NAMALWA (cell line): ENCODE data around the gene KDM5B.
A peak's percentile ranks its signal among the peaks of the same experiment; 100 is the strongest.
"Not testable (repeated sequence)": the region's sequence is repeated elsewhere in the genome, so short reads cannot be mapped to it uniquely, and the experiment has no call there.

ENCODE experiments used
- DNase-seq: peaks from one replicate; pipeline ENCODE4 v3.0.0-alpha.2; 2015; ENCODE audit warnings: low spot score

KDM5B gene

DNA sequence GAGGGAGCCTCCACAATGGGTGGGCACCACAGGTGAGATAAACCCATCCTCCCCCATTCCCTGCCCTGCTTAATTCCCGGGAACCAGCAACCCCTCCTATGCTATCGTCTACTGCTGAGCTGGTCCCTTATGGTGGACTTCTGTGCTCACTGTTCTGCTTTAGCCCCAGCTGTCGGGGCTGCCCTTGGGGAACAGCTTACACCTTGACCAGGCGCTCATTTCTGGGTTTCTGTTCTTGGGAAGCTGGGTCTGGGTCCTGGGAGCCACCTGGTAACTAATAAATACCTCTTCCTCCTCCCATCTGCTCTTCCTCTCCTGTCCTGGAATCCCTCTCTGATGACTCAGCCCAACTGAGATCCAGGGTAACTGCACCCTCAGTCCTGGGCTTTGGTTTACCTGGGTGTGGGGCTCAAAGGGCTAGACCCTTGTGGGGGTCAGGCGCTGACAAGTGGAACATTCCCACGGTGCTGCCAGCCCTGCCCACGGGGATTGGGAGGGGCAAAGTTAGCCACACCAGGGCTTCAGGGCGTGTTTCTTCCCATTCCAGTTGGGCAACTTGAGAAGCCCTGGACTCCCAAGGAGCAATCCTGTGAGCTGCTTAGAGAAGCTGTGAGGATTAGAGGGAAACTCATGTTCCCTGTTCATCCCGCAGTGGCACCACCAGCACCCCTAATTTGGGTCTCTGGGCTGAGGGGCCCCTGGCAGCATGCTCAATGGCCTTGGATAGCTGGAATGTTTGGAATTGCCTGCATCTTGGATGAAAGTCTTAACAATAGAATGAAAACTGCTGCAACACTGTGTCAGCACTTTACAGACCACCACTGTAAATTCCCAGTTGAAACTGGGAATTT, 4.2 kb upstream of the KDM5B start:
- no peak for DNase-seq

DNA sequence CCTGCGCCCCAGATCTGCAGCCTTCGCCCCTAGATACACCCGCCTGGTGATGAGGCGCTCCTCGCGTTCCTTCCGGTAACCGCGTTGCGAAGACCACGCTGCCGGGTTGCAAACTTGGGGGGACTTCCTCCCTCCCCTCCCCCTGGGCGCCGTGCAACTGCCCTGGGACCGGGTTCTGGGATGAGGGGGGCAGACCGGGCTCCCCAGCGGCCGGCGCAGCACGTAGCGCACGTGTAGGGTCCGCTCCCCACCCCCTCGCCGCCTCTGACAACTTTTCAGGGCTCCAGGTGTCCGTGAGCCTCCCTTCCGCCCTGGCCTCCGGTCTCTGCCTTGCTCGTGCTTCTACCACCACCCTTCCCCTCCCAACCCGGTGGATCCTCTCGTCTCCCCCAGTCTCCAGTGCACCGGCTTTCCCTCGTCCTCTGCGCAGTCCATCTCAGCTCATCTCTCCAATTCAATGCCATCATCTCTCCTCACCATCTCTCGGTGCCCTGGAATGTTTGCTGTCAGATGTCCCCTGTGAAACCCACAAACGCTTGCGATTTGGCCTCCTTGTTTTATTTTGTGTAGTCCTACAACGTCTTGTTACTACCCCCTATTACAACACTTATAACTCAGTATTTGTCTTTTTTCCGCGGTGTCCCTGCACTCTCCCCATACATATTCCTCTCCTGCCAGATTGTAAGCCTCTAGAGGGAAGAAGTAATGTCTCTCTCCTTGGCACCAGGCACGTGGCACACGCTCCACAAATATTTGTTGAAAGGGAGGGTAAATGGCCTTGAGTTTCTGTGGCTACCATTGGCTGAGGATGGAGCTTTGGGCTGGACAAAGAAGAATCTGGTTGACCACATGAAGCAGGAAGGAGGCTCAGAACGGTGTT, 3.3 kb upstream of the KDM5B start:
- DNase-seq = no peak

DNA sequence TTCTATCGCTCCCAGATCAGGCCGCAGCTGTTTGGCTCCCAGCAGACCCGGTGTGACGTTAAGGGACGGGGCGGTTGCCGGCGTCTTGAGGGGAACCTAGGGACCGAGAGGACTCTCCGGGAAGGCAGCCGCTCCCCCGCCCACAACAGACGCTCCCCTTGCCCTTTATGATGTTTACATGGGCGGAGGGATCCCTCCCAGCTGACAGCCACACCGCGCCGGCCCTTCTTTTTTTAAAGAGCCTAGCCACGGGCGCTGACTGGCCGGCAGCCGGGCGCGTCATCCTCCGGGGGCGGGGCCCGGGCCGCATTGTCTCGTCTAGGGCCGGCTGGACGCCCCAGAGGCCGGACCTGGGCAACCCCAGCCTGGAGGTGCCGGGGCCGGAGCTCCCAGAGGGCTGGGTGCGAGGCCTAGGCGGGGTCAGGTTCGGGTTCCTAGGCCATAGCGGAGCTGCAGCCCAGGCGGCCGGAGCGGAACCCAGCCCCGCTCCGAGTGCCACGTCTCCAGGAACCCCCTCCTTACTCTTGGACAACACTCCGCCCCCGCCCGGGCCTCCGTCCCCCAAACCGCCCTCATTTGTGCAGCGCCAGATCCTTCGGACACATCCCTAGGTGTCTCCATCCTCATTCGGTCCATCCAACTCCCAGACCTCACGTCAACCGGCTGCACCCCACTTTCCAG, 2.5 kb upstream of the KDM5B start, which contains the start of gene PCAT6:
PCAT6 (plus strand) TSS at position 340 of the 681 bp plus-strand sequence.
- peak; percentile 81 for DNase-seq

DNA sequence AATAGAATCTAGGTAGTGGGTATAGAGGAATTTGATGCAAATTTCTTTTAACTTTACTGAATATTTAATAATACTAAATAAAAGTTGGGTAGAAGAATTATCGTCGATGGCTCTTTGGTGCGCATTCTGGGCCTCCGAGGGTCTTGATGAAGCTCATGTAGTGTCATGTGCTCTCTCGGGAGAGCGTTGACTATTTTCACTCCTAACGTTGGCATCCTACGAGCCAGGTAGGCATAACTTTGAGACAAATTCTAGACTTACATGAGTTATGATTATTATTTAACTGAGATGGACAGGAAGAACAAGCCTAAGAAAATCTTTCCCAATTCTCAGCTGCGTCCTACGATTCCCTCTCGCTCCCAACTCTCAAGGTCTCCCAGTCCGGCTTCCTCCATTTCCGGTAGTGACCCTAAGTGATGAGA, 2.0 kb upstream of the KDM5B start:
- DNase-seq = no peak

DNA sequence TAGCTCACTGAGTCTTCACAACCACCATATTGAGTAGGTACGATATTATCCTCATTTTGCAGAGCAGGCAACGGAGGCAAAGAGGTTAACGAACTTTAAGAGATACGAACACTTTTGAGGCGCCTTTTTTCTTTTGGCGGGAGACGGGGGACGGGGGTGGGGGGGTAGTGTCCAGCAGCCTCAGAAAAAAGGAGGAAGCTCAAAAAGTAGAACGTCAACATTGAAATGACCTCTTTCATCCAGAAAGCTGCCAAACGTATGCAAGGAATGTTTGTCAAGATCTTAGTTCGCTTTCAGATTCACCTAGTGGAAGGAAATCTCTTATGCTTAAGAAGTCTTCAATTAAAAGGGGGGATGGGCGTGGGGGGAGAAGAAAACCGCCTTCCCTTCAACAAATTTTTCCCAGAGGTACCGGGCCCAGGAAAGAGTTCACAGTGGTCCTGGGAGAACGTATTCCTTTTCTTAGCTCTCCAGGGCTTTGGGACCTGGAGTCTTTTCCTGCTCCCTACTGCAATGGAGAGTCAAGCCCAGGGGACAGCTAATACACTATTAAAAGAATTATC, 1.5 kb upstream of the KDM5B start:
- DNase-seq = no peak

DNA sequence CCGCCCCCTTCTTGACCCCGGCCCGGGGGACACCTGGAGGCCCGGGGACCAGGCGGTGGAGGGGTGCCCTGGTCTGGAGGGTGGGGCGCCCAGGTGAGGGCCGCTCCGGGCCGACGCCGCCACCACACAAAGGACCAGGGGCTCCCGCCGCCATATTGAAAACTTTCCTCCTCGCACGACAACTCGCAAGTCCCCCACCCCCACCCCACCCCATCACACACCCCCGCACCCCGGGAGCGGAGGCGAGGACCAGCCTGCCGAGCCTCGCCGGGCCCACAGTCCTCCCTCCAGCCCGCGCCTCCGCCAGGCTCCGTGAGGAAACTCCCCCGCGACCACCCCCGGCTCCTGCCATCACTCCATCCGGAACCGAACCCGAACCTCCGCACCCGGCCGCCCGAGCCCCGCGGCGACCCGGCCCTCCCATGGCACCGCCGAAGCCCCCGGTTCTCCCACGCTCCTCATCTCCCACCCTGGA, 733 bp downstream of the KDM5B start:
- no peak for DNase-seq

DNA sequence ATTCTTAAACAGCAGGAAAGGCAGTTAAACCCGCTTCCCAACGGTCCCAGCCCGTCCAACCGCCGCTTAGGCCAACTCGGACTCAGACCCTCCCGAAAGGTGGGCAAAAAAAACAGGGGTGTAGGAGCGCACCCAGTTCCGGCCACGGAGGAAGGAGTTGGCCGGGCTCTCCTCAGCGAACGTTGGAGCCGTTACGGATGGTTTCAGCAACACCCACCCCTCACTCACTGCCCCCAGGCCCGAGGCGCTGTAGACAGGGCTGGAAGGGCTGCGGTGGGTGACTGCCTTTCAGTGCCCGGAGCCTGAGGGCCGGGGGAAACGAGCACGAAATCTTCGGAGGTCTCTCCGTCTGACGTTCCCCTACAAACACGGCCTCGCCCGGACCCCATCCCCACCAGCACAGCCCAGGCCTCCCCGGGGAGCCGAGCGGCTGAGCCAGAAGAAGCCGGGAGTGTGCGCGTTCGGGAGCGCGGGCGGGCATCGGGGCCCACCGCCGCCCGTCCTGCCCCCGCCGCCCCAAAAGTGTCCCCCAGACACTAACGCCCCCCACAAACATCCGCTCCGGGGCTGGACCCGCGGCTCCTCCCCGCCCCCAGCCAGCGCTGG, 1.3 kb downstream of the KDM5B start:
- DNase-seq = no peak

DNA sequence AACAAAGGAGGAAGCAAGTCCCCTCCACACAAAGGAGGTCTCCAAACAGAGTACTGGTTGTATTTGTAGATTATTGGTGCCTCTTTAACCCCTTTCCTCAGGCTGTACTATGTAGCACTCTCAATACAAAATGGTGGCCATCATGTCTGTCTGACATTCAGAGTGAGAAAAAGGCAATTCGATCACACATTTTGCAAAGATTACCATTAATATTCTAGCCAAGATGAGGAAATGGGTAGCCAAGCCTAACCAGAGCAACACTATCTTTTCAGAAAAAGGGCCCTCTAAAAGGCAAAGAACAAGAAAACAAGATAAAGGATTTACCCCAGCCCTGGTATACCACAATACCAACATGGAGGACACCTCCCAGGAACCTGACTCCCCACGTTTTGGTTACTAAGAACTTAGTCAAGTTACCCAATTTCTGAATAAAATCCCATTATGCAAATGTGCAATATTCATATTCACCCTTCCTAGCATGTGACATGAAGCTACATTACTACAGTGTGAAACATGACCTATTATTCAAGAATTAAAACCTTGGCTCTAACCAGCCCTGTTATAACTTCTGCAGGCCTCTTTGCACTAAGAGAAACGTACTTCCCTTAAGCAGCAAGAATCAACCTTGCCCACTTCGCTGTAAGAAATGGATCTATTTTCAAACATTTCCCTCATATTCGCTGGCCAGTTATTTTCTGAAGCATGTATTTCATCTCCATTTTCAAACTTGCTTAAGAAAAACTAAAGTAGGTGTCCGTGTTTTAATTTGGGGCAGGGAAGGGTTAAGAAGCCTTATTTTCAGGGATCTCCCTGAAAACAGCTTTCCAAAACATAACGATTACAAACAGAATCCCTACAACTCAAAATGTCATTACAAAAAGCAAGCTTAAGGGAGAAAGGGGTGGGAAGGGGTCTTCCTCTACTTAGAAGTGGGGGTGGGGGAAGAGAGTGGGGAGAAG, 2.1 kb downstream of the KDM5B start:
- no peak for DNase-seq

DNA sequence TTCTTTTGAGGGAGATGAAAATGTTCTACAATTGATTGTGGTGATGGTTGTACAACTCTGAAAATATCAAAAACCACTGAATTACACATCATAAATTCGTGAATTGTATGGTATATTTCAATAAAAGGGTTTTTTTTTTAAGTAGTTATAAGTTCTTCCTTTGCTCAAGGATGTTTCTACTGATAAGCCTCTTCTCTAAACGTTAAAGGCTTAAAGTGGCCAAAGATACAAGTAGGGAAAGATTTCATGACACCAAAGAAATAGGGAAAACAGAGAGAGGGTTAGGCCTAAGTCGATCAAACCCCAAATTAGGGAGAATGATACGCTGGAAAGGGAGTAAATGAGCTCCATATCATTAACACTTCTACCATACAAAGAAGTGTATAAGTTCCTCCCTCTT, 4.1 kb downstream of the KDM5B start:
- DNase-seq = no peak

DNA sequence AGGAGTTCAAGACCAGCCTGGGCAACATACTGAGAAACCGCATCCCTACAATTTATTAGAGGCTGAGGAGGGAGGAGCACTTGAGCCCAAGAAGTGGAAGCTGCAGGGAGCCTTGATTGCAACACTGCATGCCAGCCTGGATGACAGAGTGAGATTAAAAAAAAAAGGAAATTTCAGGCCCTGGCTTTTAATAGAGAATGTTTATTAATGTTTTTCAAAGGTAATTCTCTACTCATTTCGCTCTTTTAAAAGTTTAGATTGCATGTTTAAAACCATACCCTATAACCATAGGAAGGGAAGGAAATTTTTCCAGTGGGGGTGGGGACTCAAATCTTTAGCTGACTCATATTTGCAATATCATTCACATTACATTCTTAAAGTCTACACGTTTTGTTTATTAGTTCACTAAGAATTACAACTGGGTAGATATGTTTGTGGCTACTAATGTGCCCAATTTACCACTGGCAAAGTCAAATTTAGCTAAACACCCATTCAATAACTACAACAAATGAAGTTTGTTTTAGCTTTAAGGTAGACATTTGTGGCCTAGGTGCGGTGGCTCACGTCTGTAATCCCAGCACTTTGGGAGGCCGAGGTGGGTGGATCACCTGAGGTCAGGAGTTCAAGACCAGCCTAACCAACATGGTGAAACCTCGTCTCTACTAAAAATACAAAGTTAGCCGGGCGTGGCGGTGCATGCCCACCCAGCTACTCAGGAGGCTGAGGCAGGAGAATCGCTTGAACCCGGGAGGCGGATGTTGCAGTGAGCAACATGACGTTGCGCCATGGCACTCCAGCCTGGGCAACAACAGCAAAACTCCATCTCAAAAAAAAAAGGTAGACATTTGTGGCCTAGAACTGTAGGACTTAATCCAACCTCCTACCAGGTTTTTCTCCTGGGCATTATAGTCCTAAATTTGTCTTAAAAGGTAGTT, 5.0 kb downstream of the KDM5B start:
- DNase-seq = no peak

DNA sequence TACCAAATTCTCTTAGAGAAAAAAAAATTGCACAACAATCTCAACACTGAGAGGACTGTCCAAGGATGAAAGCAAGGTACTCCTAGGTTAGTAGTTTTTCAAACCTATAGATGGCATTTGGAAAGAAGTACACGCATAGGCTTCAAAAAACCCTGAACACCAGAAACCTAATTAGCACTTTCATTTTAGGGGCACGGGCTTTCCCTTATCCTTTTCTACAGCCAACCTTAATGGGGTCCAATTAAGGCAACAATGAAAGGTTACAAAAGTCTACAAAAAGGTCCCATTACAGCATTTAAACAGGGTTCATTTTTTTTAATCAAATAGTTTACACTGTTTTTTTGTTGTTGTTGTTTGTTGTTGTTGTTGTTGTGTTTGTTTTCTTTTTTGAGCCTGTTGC, 6.2 kb downstream of the KDM5B start:
- no peak for DNase-seq

DNA sequence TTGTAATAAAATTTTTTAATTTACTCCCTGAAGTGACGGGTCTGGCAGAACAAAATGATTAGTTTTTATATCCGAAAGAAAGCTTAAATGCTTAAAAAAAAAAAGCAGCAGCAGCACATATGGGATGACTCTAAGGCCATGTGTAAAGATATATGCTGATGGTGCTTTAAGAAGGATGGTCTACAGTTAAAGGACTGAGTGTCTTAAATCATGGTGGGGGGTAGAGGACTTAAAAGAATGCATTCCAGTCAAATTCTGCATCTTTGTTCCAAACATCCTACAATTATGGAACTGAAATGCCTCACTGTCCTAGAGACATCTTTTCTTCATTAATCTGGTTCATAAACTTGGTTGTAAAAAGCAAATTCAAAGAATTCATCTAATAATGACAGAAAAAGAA, 7.0 kb downstream of the KDM5B start:
- no peak for DNase-seq

DNA sequence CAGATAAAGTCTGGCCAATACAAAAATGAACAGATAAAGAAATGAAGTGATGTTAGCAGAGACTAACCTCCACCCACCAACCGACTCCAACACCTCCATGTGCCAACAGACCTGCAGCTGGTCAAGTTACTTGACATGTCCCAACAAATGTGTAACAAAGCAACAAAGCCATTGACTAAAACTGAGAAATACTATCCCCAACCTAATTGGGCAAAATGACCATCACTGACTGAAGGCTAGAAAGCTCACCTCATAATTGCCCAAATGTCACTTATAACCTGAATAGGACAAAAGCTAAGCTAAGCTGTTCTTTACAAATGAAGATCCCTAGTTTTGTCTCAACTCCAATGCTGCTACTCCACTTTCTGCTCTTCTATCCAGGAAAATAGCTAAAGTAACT, 7.5 kb downstream of the KDM5B start:
- no peak for DNase-seq

DNA sequence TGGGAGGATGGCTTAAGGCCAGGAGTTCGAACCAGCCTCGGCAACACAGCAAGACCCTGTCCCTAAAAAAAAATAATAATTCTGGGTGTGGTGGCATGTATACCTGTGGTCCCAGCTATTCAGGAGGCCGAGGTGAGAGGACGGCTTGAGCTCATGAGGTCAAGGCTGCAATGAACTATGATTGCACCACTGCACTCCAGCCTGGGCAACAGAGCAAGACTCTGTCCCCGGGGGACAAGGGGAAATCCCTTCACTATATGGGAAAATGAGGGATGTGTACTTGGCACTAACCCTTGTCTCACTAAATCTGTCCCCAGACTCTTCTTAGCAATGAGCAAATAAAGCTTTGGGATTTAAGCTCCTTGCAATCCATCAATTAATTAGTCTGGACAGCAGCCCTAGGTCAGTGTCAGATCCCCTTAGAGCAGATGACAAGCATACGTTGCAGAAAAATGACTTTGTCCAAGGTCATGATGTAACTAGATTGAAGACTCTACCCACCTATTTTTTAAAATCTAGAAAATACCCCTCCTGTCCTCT, 9.4 kb downstream of the KDM5B start:
- DNase-seq = no peak

DNA sequence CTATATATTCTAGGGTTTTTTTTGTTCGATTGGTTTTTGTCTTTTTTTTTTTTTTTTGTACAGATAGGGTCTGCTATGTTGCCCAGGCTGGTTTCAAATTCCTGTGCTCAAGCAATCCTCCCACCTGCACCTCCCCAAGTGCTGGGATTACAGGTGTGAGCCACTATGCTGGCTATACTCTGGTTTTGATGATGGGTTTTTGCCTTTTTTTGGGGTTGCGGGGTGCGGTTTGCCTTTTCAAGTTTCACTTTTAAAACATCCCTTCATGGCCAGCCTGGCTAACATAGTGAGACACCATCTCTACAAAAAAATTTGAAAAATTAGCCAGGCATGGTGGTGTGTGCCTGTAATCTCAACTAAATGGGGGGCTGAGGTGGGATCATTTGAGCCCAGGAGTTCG, 10.0 kb downstream of the KDM5B start:
- DNase-seq = no peak

DNA sequence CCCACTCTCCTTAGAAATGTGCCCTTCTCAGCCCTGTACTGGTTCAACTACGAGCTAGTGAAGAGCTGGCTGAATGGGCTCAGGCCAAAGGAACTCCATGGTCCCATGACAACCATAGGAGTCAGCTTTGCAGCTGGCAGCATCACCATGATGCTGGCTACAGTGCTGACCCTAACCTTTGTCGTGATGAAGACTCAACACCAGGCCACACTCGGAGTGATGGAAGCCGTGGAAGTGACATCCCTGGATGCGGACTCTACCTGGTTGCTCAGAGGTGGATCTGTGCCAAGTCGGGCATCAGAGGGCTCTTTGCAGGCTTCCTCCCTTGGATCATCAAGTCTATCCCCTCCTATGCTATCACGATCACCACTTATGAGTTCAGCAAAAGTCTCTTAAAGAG, 11.6 kb downstream of the KDM5B start:
- no peak for DNase-seq

DNA sequence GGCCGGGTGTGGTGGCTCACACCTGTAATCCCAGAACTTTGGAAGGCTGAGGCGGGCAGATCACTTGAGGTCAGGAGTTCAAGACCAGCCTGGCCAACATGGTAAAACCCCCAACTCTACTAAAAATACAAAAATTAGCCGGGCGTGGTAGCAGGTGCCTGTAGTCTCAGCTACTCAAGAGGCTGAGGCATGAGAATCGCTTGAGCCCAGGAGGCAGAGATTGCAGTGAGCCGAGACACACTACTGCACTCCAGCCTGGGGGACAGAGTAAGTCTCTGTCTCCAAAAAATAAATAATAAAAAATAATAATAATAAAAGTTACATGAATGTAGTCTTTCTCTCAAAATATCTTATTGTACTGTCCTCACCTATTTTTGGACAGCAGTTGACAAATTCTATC, 13.3 kb downstream of the KDM5B start:
- DNase-seq = not testable (repeated sequence)

DNA sequence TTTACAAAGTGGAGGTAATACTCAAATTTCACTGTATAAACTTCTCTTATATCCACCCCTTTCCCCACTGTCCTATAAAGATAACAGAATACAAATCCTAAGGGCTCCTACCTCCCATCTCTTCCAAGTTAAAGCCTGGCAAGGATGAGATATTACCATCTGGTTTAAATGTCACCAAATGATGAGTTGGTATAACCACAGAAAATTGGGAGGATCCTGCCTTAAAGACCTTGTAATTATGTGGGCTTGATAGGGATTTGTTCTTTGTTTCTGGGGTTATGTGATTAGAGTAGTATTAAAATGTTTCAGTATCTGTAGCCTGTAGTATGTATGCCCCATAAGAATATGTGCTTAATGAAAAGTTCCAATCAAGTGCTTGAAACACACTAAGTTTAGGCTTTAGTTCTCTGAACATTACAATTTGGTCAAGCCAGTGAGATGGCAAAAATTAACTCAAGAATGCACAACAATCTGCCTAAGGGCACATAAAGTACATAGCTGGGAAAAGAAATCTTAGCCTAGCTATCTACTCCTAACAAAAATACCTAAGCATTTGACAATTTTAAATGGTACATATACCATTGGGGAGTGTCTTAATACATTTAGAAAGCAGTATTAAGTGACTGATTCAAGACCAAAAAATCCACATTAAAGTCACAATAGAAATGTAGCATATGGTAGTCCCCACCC, 14.0 kb downstream of the KDM5B start:
- no peak for DNase-seq
